HepG2 (cell line): ENCODE data around the gene FAM3D. TPM values are rescaled to one million over a fixed set of nuclear protein-coding genes. Genes with fewer than 3 reads are reported as not detected.

Source experiments
- ATAC-seq: fragments of 200-7000 bp; cut with Tn5 transposase; 3 replicates; pipeline ENCODE4 v1.9.1; 2020; ENCODE audit warnings: mild to moderate bottlenecking, moderate library complexity
- BruUV-seq: library from RNA; stranded (reverse); fragments of 400-500 nt; replicated peaks from 2 replicates; lab custom pipeline; 2021; lab: Mats Ljungman, UMichigan
- CTCF ChIA-PET: fragments of 300-600 bp; formaldehyde crosslinking; extraction: SDS; loops from one replicate; lab custom pipeline; 2021; ENCODE audit warnings: low total read pairs, inconsistent platforms, low intra/inter-chr PET ratio; lab: Yijun Ruan, JAX
- POLR2A ChIA-PET: fragments of 350-600 bp; sonication (Branson Sonifier 250); formaldehyde crosslinking; loops from one replicate; lab custom pipeline; 2020; ENCODE audit warnings: antibody characterized with exemption, inconsistent platforms; lab: Yijun Ruan, JAX
- DNase-seq: peaks from one replicate; pipeline ENCODE4 v3.0.0-alpha.2; 2015; ENCODE audit warnings: low spot score
- FAIRE-seq: peaks from 3 replicates; lab custom pipeline; 2011; peaks lifted over from hg19 to GRCh38; lab: Jason Lieb, UNC
- H2AFZ ChIP-seq: one replicate; pipeline ENCODE4 v1.6.1; 2011; ENCODE audit warnings: low read length, inconsistent platforms
- H3K27ac ChIP-seq: fragments of 300-600 bp; 3 replicates; pipeline ENCODE4 v1.8.0; 2011; ENCODE audit warnings: mixed run types, mild to moderate bottlenecking, mixed read lengths, low read length, inconsistent platforms; ENCODE audit not compliant: insufficient read depth; ENCODE audit errors: extremely low read length
- H3K27me3 ChIP-seq, 2 experiments: fragments of 200-600 bp in 1 of 2; 2 replicates in 1 of 2; 3 replicates in 1 of 2; pipeline versions ENCODE4 v1.6.0 to v1.8.0; 2011; ENCODE audit warnings: low read length in 2 of 2, mild to moderate bottlenecking in 2 of 2, moderate library complexity in 2 of 2, inconsistent platforms in 1 of 2; ENCODE audit not compliant: insufficient read depth in 2 of 2, control insufficient read depth in 1 of 2
- H3K36me3 ChIP-seq, 2 experiments: fragments of 200-600 bp in 1 of 2; replicated peaks in 1 of 2; 2 replicates in 1 of 2; 3 replicates in 1 of 2; pipeline versions ENCODE4 v1.5.1 to v1.8.0; 2011; ENCODE audit warnings: low read length in 2 of 2, inconsistent platforms in 1 of 2; ENCODE audit not compliant: insufficient read depth in 2 of 2, control insufficient read depth in 1 of 2
- H3K4me1 ChIP-seq: 2 replicates; pipeline ENCODE4 v1.5.1; 2012; ENCODE audit warnings: low read length, inconsistent platforms; ENCODE audit not compliant: insufficient read depth
- H3K4me2 ChIP-seq: 2 replicates; pipeline ENCODE4 v1.6.0; 2011; ENCODE audit warnings: low read depth, low read length, inconsistent platforms
- H3K4me3 ChIP-seq, 3 experiments: fragments of 200-600 bp in 1 of 3; sonication (generic), shearing (Covaris generic) in 1 of 3; replicated peaks in 1 of 3; 2 replicates each; pipeline ENCODE4 v1.5.1; 2011 to 2016; ENCODE audit warnings: low read length in 3 of 3, inconsistent platforms in 2 of 3, low read depth in 2 of 3, mild to moderate bottlenecking in 2 of 3, control low read depth in 1 of 3, mixed read lengths in 1 of 3; ENCODE audit not compliant: insufficient read depth in 1 of 3
- H3K79me2 ChIP-seq: one replicate; pipeline ENCODE4 v1.6.1; 2011; ENCODE audit warnings: low read length, inconsistent platforms; ENCODE audit not compliant: insufficient read depth
- H3K9ac ChIP-seq: 2 replicates; pipeline ENCODE4 v1.6.0; 2011; ENCODE audit warnings: mild to moderate bottlenecking, low read depth, low read length, inconsistent platforms; ENCODE audit not compliant: insufficient read depth
- H3K9me3 ChIP-seq: 2 replicates; pipeline ENCODE4 v1.5.1; 2012; ENCODE audit warnings: mild to moderate bottlenecking, low read length
- H4K20me1 ChIP-seq: 2 replicates; pipeline ENCODE4 v1.6.0; 2011; ENCODE audit warnings: inconsistent platforms, mild to moderate bottlenecking, low read length, moderate library complexity; ENCODE audit not compliant: insufficient read depth
- EP300 ChIP-seq, 3 experiments: sonication (generic) in 1 of 3; formaldehyde crosslinking in 1 of 3; IDR thresholded peaks; 2 replicates each; pipeline versions ENCODE4 v1.5.1 to v1.6.1; 2011 to 2020; ENCODE audit warnings: low read depth in 2 of 3, low read length in 2 of 3, borderline replicate concordance in 1 of 3, improper control_type of control experiment in 1 of 3, mild to moderate bottlenecking in 1 of 3, missing genetic modification reagents in 1 of 3, moderate library complexity in 1 of 3
- KDM1A ChIP-seq: IDR thresholded peaks from 2 replicates; pipeline ENCODE4 v1.6.1; 2016; ENCODE audit warnings: missing compliant biosample characterization
- PRMT3 ChIP-seq: sonication (generic); formaldehyde crosslinking; IDR thresholded peaks from 2 replicates; pipeline ENCODE4 v1.8.1; 2022; ENCODE audit warnings: low read depth, mild to moderate bottlenecking, moderate library complexity, missing genetic modification reagents, borderline replicate concordance
- SNAPC2 ChIP-seq: sonication (generic); formaldehyde crosslinking; IDR thresholded peaks from 2 replicates; pipeline ENCODE4 v1.8.1; 2022; ENCODE audit warnings: mild to moderate bottlenecking, missing genetic modification reagents
- ZHX1 ChIP-seq: sonication (generic); formaldehyde crosslinking; IDR thresholded peaks from 2 replicates; pipeline ENCODE4 v1.8.1; 2022; ENCODE audit warnings: low read depth, mild to moderate bottlenecking, missing genetic modification reagents
- ZNF468 ChIP-seq: sonication (generic); formaldehyde crosslinking; IDR thresholded peaks from 2 replicates; pipeline ENCODE4 v1.8.0; 2022; ENCODE audit warnings: mild to moderate bottlenecking, moderate library complexity, missing genetic modification reagents
- ZNF530 ChIP-seq: sonication (generic); formaldehyde crosslinking; IDR thresholded peaks from 2 replicates; pipeline ENCODE4 v1.5.0; 2020; ENCODE audit warnings: low read depth, mild to moderate bottlenecking, missing genetic modification reagents
- WGBS: methylation state at CpG from one replicate; pipeline ENCODE4 v1.1.6; 2017; ENCODE audit warnings: low lambda C conversion rate; 5-methylcytosine and 5-hydroxymethylcytosine counted together
- in situ Hi-C: cut with HindIII; loops from 2 replicates; pipeline ENCODE4 v1.10.0; 2017; ENCODE audit warnings: low pct_unique_long_range_greater_than_20kb; ENCODE audit not compliant: extremely low pct_ligation_motif_present
- intact Hi-C: fragments of 100-400 bp; cut with micrococcal nuclease; formaldehyde crosslinking; loops from one replicate; pipeline ENCODE4 v1.10.0; 2022; ENCODE audit not compliant: unreplicated experiment
- polyA plus RNA-seq, 8 experiments: library from polyadenylated mRNA; depleted of rRNA in 3 of 8; stranded (reverse) in 7 of 8; unstranded in 1 of 8; fragments of >200 nt; fragmentation: Illumina TruSeq in 4 of 8; extraction: Trizol in 4 of 8; gene quantifications; 2 replicates each; pipeline versions ENCODE4 v1.2.1 to v1.2.3, GENCODE V29; 2011 to 2016; ENCODE audit warnings: low read depth in 4 of 8, missing spikeins in 1 of 8, mixed read lengths in 1 of 8; ENCODE audit not compliant: insufficient read depth in 1 of 8
- total RNA-seq, 5 experiments: library from RNA; depleted of rRNA; stranded (reverse); fragments of >200 nt; fragmentation: Illumina TruSeq; extraction: Trizol; gene quantifications; 2 replicates each; pipeline ENCODE4 v1.2.3, GENCODE V29; 2016; ENCODE audit warnings: low read depth in 1 of 5
- TF ChIP-seq, protein P1 (sequence below): sonication (generic); formaldehyde crosslinking; IDR thresholded peaks from 2 replicates; pipeline ENCODE4 v1.9.0; 2022; ENCODE audit warnings: low read depth, missing genetic modification reagents
- TF ChIP-seq, protein P2 (sequence below), 2 experiments: fragments of 450-650 bp in 1 of 2; sonication (generic) in 1 of 2; formaldehyde crosslinking in 1 of 2; IDR thresholded peaks; 2 replicates each; pipeline versions ENCODE4 v1.6.1 to v1.8.0; 2016 to 2022; ENCODE audit warnings: antibody characterized with exemption in 1 of 2, mild to moderate bottlenecking in 1 of 2, missing genetic modification reagents in 1 of 2

The FAM3D gene
- total and polyA plus RNA-seq, 2 of the 13 experiments (the other 11 are each of a cell fraction or from before 2014, with no cell fraction given) = not detected

- CTCF ChIA-PET = no interaction called here
- TF ChIP-seq PRMT3 (no peak), ZHX1 (no peak), ZNF530 (CRISPR knock-in tag) (no peak), ZNF468 (CRISPR knock-in tag) (no peak), KDM1A (CRISPR knock-in tag) (no peak), SNAPC2 (CRISPR knock-in tag) (no peak), EP300 (IDR thresholded peaks at IDR 0.05; ENCODE audit: low read depth in 2 of 2, low read length in 2 of 2) (no peak), EP300 (CRISPR knock-in tag; IDR thresholded peaks at IDR 0.05; ENCODE audit: borderline replicate concordance) (no peak)
- TF ChIP-seq, protein P1, sequence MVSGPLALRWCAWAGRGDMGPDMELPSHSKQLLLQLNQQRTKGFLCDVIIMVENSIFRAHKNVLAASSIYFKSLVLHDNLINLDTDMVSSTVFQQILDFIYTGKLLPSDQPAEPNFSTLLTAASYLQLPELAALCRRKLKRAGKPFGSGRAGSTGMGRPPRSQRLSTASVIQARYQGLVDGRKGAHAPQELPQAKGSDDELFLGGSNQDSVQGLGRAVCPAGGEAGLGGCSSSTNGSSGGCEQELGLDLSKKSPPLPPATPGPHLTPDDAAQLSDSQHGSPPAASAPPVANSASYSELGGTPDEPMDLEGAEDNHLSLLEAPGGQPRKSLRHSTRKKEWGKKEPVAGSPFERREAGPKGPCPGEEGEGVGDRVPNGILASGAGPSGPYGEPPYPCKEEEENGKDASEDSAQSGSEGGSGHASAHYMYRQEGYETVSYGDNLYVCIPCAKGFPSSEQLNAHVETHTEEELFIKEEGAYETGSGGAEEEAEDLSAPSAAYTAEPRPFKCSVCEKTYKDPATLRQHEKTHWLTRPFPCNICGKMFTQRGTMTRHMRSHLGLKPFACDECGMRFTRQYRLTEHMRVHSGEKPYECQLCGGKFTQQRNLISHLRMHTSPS = no peak
- TF ChIP-seq, protein P2, sequence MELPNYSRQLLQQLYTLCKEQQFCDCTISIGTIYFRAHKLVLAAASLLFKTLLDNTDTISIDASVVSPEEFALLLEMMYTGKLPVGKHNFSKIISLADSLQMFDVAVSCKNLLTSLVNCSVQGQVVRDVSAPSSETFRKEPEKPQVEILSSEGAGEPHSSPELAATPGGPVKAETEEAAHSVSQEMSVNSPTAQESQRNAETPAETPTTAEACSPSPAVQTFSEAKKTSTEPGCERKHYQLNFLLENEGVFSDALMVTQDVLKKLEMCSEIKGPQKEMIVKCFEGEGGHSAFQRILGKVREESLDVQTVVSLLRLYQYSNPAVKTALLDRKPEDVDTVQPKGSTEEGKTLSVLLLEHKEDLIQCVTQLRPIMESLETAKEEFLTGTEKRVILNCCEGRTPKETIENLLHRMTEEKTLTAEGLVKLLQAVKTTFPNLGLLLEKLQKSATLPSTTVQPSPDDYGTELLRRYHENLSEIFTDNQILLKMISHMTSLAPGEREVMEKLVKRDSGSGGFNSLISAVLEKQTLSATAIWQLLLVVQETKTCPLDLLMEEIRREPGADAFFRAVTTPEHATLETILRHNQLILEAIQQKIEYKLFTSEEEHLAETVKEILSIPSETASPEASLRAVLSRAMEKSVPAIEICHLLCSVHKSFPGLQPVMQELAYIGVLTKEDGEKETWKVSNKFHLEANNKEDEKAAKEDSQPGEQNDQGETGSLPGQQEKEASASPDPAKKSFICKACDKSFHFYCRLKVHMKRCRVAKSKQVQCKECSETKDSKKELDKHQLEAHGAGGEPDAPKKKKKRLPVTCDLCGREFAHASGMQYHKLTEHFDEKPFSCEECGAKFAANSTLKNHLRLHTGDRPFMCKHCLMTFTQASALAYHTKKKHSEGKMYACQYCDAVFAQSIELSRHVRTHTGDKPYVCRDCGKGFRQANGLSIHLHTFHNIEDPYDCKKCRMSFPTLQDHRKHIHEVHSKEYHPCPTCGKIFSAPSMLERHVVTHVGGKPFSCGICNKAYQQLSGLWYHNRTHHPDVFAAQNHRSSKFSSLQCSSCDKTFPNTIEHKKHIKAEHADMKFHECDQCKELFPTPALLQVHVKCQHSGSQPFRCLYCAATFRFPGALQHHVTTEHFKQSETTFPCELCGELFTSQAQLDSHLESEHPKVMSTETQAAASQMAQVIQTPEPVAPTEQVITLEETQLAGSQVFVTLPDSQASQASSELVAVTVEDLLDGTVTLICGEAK (IDR thresholded peaks at IDR 0.05) = no peak
- TF ChIP-seq, protein P2 (CRISPR knock-in tag; IDR thresholded peaks at IDR 0.05) = no peak
These were observed 59.9 kb downstream of the FAM3D start for GRCh38 chr3:58606693-58607092.

More at GRCh38 chr3:58606693-58607092, 59.9 kb downstream of the FAM3D start:
- no TSS peak for BruUV-seq
- no peak for FAIRE-seq
- Histone ChIP-seq H3K4me3 (no peak overlapping the region), H3K9me3 (no peaks in the 10 kb centered on the region), H3K4me1 (no peaks in the 10 kb centered on the region), H2AFZ (no peak overlapping the region), H3K27me3 (no peaks in the 10 kb centered on the region; a peak in 1 of 5 replicates), H4K20me1 (no peaks in the 10 kb centered on the region), H3K79me2 (no peaks in the 10 kb centered on the region), H3K27ac (no peak overlapping the region), H3K4me2 (no peak overlapping the region), H3K36me3 (no peaks in the 10 kb centered on the region), H3K9ac (no peak overlapping the region)
- intact Hi-C loops = no loop called here
- 0% methylated on average over 1 of the region's 1 CpG for WGBS
- POLR2A ChIA-PET = no interaction called here
- in situ Hi-C loops = no loop called here
- no peak for ATAC-seq
- DNase-seq = no peak
